SK-N-MC (cell line): ENCODE measurements around the gene ZNF618.

Source experiments
- EZH2 ChIP-seq: fragments of 200-600 bp; sonication (generic); IDR thresholded peaks from one replicate; pipeline ENCODE4 v1.6.1; 2017; ENCODE audit warnings: antibody characterized with exemption
- POLR2AphosphoS5 ChIP-seq: IDR thresholded peaks from 2 replicates; pipeline ENCODE4 v1.6.1; 2012; ENCODE audit warnings: mild to moderate bottlenecking, low read depth, low read length, borderline replicate concordance

GRCh38 chr9:113876151-113876992 is at the start of gene ZNF618:
- TF ChIP-seq POLR2AphosphoS5 (no peak), EZH2 (no peak)
